Measurements from ENCODE around the gene SMAD3. TPM values are rescaled to one million over a fixed set of nuclear protein-coding genes. Genes with fewer than 3 reads are reported as not detected.

The SMAD3 gene
- total and polyA plus RNA-seq, 2 of the 8 experiments (the other 6 are each of a cell fraction or from before 2014, with no cell fraction given): 10.1 to 12.4 TPM

DNA sequence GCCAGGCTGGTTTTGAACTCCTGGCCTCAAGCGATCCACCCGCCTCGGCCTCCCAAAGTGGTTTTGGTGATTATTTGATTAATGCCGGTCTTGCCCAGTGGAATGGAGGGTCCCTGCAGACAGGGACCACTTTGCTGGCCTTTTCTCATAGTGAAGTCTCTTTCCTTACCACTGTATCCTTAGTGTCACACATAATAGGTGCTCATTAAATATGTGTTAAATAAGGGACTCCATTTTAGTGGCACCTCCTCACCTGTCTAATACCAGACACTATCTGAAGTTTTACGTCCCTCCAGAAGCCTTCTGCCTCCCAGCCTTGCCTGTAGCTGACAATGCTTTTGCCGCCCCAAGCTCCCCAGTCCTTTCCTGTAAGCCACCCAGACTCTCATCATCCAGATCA is 97.8 kb downstream of the SMAD3 start (continued):
- TF ChIP-seq BCL11A (IDR thresholded peaks at IDR 0.05; ENCODE audit: low read depth in 2 of 2, low read length in 2 of 2) (no peak), SRF (IDR thresholded peaks at IDR 0.05; ENCODE audit: low read depth, low read length) (no peak), CHD2 (IDR thresholded peaks at IDR 0.05; ENCODE audit: low read length) (no peak)
- TF ChIP-seq, protein P1, sequence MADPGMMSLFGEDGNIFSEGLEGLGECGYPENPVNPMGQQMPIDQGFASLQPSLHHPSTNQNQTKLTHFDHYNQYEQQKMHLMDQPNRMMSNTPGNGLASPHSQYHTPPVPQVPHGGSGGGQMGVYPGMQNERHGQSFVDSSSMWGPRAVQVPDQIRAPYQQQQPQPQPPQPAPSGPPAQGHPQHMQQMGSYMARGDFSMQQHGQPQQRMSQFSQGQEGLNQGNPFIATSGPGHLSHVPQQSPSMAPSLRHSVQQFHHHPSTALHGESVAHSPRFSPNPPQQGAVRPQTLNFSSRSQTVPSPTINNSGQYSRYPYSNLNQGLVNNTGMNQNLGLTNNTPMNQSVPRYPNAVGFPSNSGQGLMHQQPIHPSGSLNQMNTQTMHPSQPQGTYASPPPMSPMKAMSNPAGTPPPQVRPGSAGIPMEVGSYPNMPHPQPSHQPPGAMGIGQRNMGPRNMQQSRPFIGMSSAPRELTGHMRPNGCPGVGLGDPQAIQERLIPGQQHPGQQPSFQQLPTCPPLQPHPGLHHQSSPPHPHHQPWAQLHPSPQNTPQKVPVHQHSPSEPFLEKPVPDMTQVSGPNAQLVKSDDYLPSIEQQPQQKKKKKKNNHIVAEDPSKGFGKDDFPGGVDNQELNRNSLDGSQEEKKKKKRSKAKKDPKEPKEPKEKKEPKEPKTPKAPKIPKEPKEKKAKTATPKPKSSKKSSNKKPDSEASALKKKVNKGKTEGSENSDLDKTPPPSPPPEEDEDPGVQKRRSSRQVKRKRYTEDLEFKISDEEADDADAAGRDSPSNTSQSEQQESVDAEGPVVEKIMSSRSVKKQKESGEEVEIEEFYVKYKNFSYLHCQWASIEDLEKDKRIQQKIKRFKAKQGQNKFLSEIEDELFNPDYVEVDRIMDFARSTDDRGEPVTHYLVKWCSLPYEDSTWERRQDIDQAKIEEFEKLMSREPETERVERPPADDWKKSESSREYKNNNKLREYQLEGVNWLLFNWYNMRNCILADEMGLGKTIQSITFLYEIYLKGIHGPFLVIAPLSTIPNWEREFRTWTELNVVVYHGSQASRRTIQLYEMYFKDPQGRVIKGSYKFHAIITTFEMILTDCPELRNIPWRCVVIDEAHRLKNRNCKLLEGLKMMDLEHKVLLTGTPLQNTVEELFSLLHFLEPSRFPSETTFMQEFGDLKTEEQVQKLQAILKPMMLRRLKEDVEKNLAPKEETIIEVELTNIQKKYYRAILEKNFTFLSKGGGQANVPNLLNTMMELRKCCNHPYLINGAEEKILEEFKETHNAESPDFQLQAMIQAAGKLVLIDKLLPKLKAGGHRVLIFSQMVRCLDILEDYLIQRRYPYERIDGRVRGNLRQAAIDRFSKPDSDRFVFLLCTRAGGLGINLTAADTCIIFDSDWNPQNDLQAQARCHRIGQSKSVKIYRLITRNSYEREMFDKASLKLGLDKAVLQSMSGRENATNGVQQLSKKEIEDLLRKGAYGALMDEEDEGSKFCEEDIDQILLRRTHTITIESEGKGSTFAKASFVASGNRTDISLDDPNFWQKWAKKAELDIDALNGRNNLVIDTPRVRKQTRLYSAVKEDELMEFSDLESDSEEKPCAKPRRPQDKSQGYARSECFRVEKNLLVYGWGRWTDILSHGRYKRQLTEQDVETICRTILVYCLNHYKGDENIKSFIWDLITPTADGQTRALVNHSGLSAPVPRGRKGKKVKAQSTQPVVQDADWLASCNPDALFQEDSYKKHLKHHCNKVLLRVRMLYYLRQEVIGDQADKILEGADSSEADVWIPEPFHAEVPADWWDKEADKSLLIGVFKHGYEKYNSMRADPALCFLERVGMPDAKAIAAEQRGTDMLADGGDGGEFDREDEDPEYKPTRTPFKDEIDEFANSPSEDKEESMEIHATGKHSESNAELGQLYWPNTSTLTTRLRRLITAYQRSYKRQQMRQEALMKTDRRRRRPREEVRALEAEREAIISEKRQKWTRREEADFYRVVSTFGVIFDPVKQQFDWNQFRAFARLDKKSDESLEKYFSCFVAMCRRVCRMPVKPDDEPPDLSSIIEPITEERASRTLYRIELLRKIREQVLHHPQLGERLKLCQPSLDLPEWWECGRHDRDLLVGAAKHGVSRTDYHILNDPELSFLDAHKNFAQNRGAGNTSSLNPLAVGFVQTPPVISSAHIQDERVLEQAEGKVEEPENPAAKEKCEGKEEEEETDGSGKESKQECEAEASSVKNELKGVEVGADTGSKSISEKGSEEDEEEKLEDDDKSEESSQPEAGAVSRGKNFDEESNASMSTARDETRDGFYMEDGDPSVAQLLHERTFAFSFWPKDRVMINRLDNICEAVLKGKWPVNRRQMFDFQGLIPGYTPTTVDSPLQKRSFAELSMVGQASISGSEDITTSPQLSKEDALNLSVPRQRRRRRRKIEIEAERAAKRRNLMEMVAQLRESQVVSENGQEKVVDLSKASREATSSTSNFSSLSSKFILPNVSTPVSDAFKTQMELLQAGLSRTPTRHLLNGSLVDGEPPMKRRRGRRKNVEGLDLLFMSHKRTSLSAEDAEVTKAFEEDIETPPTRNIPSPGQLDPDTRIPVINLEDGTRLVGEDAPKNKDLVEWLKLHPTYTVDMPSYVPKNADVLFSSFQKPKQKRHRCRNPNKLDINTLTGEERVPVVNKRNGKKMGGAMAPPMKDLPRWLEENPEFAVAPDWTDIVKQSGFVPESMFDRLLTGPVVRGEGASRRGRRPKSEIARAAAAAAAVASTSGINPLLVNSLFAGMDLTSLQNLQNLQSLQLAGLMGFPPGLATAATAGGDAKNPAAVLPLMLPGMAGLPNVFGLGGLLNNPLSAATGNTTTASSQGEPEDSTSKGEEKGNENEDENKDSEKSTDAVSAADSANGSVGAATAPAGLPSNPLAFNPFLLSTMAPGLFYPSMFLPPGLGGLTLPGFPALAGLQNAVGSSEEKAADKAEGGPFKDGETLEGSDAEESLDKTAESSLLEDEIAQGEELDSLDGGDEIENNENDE (IDR thresholded peaks at IDR 0.05; ENCODE audit: insufficient replicate concordance, low read length): no peak

All from H1 (cell line).